Measurements from ENCODE around the gene TOP1.

Gene TOP1

DNA sequence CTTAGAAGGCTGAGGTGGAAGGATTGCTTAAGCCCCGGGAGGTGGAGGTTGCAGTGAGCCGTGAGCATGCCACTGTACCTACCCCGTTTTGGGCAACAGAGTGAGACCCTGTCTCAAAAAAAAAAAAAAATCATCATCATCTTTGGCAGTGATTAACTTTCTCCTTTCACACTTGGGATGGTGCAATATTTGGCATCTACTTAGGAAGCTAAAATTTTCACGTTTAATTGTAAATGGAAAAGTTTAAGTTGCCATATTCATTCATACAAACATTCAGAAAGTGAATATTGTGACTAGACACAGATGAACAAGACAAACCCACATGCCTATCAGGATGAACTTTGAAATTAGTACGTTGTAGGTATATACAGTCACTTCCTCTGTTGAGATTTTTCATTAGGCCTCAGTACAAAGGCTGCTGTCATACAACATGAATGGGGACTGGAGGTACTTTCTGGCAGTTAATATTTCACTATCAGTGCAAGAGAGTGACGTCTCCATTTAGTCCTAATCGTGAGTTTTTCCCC, 10.3 kb downstream of the TOP1 start:
- peaks cover 99% of the 10 kb centered on the region for H3K79me2 ChIP-seq (ENCODE audit: insufficient read depth, low read length)
- H3K4me3 ChIP-seq (ENCODE audit: low read depth in 1 of 2, low read length in 2 of 2), result no peak overlapping the region
- ATAC-seq (ENCODE audit: insufficient read depth, low read depth), result no peak
- no peaks in the 10 kb centered on the region for H3K9me3 ChIP-seq (ENCODE audit: insufficient read depth, low read length, severe bottlenecking)
- no peak overlapping the region for H3K4me2 ChIP-seq (ENCODE audit: insufficient read depth, low read length)
- no peak overlapping the region for H3K27ac ChIP-seq (ENCODE audit: low read length)
- H3K36me3 ChIP-seq (ENCODE audit: insufficient read depth, low read length), result peaks cover 47% of the 10 kb centered on the region
- H2AFZ ChIP-seq (ENCODE audit: low read depth, low read length), result no peak overlapping the region
- DNase-seq, result no peak
- peaks cover 32% of the 10 kb centered on the region for H3K4me1 ChIP-seq (ENCODE audit: insufficient read depth, low read length)
- TF ChIP-seq, protein P1, sequence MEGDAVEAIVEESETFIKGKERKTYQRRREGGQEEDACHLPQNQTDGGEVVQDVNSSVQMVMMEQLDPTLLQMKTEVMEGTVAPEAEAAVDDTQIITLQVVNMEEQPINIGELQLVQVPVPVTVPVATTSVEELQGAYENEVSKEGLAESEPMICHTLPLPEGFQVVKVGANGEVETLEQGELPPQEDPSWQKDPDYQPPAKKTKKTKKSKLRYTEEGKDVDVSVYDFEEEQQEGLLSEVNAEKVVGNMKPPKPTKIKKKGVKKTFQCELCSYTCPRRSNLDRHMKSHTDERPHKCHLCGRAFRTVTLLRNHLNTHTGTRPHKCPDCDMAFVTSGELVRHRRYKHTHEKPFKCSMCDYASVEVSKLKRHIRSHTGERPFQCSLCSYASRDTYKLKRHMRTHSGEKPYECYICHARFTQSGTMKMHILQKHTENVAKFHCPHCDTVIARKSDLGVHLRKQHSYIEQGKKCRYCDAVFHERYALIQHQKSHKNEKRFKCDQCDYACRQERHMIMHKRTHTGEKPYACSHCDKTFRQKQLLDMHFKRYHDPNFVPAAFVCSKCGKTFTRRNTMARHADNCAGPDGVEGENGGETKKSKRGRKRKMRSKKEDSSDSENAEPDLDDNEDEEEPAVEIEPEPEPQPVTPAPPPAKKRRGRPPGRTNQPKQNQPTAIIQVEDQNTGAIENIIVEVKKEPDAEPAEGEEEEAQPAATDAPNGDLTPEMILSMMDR (IDR thresholded peaks at IDR 0.05; ENCODE audit: borderline replicate concordance, extremely low read depth, low read length, poor library complexity, severe bottlenecking), result no peak
- TF ChIP-seq EZH2 (IDR thresholded peaks at IDR 0.05; ENCODE audit: borderline replicate concordance, low read depth, low read length, severe bottlenecking), result no peak
- no peak overlapping the region for H3K9ac ChIP-seq (ENCODE audit: low read depth, low read length)
- H3K27me3 ChIP-seq (ENCODE audit: insufficient read depth, low read length, poor library complexity), result no peaks in the 10 kb centered on the region
- H4K20me1 ChIP-seq (ENCODE audit: insufficient read depth, low read length), result peaks cover 85% of the 10 kb centered on the region

DNA sequence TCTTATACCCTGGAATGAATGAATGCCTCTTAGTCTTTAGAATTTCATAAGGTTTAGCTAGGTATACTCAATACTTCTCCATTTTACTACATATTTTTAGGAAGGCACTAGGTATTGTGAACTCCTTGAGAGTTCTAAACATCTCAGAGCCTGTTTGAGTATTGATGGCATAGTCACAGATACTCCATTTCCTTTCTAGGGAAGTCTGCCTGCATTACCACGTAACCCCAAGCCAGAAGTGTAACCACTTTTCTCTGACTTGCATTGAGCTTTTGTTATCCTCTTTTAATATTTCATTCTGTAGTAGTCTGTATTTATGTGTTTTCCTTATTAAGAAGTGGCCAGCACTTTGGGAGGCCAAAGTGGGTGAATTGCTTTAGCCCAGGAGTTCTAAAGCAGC, 12.2 kb downstream of the TOP1 start:
- H3K36me3 ChIP-seq (ENCODE audit: insufficient read depth, low read length), result peaks cover 32% of the 10 kb centered on the region
- DNase-seq (no peak), ATAC-seq (ENCODE audit: insufficient read depth, low read depth) (peak; percentile 77)
- TF ChIP-seq, protein P1 (IDR thresholded peaks at IDR 0.05; ENCODE audit: borderline replicate concordance, extremely low read depth, low read length, poor library complexity, severe bottlenecking), result no peak
- TF ChIP-seq EZH2 (IDR thresholded peaks at IDR 0.05; ENCODE audit: borderline replicate concordance, low read depth, low read length, severe bottlenecking), result no peak
- no peak overlapping the region for H3K4me2 ChIP-seq (ENCODE audit: insufficient read depth, low read length)
- peaks cover 30% of the 10 kb centered on the region for H3K4me1 ChIP-seq (ENCODE audit: insufficient read depth, low read length)
- peaks cover 99% of the 10 kb centered on the region for H3K79me2 ChIP-seq (ENCODE audit: insufficient read depth, low read length)
- H3K27ac ChIP-seq (ENCODE audit: low read length), result no peak overlapping the region; the same call in 1 of the 2 replicates
- peaks cover 85% of the 10 kb centered on the region for H4K20me1 ChIP-seq (ENCODE audit: insufficient read depth, low read length)
- H3K9ac ChIP-seq (ENCODE audit: low read depth, low read length), result no peak overlapping the region
- no peak overlapping the region for H2AFZ ChIP-seq (ENCODE audit: low read depth, low read length)
- no peaks in the 10 kb centered on the region for H3K9me3 ChIP-seq (ENCODE audit: insufficient read depth, low read length, severe bottlenecking)
- no peak overlapping the region for H3K4me3 ChIP-seq (ENCODE audit: low read depth in 1 of 2, low read length in 2 of 2)
- no peaks in the 10 kb centered on the region for H3K27me3 ChIP-seq (ENCODE audit: insufficient read depth, low read length, poor library complexity)

DNA sequence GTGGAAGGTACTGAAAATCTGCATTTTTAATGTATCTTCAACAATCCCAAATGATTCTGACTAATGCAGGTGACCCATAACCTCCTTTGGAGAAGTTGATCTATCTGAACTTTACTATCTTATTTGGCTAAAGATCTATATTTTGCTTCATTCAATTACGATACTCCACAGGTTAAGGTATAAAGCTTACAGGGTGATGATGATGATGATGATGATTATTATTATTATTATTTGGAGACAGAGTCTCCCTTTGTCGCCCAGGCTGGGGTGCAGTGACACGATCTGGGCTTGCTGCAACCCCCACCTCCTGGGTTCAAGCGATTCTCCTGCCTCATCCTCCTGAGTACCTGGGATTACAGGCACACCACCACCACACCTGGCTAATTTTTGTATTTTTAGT, 13.1 kb downstream of the TOP1 start:
- Histone ChIP-seq H3K27me3 (ENCODE audit: insufficient read depth, low read length, poor library complexity) (no peaks in the 10 kb centered on the region), H3K9me3 (ENCODE audit: insufficient read depth, low read length, severe bottlenecking) (no peaks in the 10 kb centered on the region), H3K4me3 (ENCODE audit: low read depth in 1 of 2, low read length in 2 of 2) (no peak overlapping the region), H3K9ac (ENCODE audit: low read depth, low read length) (no peak overlapping the region), H3K79me2 (ENCODE audit: insufficient read depth, low read length) (peaks cover 99% of the 10 kb centered on the region), H4K20me1 (ENCODE audit: insufficient read depth, low read length) (peaks cover 85% of the 10 kb centered on the region), H2AFZ (ENCODE audit: low read depth, low read length) (no peak overlapping the region), H3K36me3 (ENCODE audit: insufficient read depth, low read length) (peaks cover 24% of the 10 kb centered on the region), H3K4me2 (ENCODE audit: insufficient read depth, low read length) (no peak overlapping the region), H3K4me1 (ENCODE audit: insufficient read depth, low read length) (peaks cover 34% of the 10 kb centered on the region), H3K27ac (ENCODE audit: low read length) (no peak overlapping the region)
- TF ChIP-seq, protein P1 (IDR thresholded peaks at IDR 0.05; ENCODE audit: borderline replicate concordance, extremely low read depth, low read length, poor library complexity, severe bottlenecking), result no peak
- DNase-seq, result no peak
- no peak for ATAC-seq (ENCODE audit: insufficient read depth, low read depth)
